Measurements from ENCODE around the gene TRPM8.
A peak's percentile ranks its signal among the peaks of the same experiment; 100 is the strongest.

The TRPM8 gene

DNA sequence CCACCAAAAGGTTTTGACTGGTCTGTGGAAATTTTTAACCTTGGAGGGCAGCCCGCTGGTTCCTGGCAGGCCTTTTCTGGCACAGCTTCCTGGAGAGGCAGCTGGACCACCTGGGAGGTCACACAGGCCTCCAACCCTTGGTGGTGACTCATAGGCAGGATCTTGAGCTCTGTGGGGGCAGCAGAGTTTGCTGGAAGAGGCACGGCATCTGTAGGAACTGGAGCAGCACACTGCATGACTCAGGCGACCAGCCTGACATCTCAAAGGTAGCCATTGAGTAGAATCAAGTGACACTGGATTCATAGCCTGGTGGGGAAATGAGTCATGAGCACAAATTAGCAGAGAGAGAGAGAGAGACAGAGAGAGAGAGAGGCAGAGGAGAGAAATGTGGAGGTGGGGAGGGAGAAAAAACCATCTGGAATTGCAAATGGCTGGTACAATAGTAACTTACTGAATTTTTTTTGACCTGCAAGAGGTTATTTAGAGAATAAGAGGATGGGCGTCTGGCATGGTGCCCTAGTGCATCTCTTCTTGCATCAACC, 57.4 kb downstream of the TRPM8 start:
- no peaks in the 10 kb centered on the region for H3K27me3 Mint-ChIP-seq
- H3K9me3 Mint-ChIP-seq, result no peaks in the 10 kb centered on the region
- H3K4me3 Mint-ChIP-seq, result no peak overlapping the region
- no peak overlapping the region for H3K27ac Mint-ChIP-seq
- ATAC-seq (peak; percentile 81), DNase-seq (peak; percentile 13)
- H3K4me1 Mint-ChIP-seq, result peaks cover 19% of the 10 kb centered on the region
- no peaks in the 10 kb centered on the region for H3K36me3 Mint-ChIP-seq (ENCODE audit: low read depth)

GRCh38 chr2:233976087-233976486, 58.9 kb downstream of the TRPM8 start:
- DNase-seq, result no peak
- ATAC-seq, result no peak
- no peak overlapping the region for H3K4me3 Mint-ChIP-seq
- no peaks in the 10 kb centered on the region for H3K36me3 Mint-ChIP-seq (ENCODE audit: low read depth)
- H3K27ac Mint-ChIP-seq, result no peak overlapping the region
- peaks cover 26% of the 10 kb centered on the region for H3K4me1 Mint-ChIP-seq
- H3K27me3 Mint-ChIP-seq, result peaks cover 2% of the 10 kb centered on the region
- H3K9me3 Mint-ChIP-seq, result no peaks in the 10 kb centered on the region

DNA sequence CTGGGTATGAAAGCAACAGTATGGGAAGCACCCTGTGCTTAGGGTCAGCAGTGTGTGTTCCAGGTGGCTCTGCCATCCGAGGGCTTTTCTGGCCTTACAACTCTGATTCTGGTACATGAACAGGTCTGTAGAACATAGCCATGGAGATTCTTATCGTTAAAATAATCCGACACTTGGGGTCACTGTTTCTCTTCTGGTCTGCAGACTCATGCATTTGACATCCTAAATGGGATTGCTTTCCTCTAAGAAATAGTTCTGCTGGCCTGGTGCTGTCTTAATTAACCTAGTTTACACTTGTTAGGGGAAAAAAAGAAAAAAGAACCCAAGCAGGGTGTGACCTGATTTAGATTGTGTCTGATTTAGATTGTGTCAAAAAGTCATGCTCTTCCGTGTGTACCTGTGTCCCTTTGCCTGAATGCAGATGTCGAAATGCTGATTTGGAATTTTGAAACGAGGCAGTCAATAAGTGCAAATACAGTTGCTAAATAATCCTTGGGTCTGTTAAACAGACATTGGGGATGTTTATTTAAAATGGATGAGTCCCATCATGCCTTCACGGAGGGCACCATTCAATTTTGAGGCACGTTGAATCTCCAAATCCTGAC, 59.6 kb downstream of the TRPM8 start:
- no peak for ATAC-seq
- no peak overlapping the region for H3K4me3 Mint-ChIP-seq

DNA sequence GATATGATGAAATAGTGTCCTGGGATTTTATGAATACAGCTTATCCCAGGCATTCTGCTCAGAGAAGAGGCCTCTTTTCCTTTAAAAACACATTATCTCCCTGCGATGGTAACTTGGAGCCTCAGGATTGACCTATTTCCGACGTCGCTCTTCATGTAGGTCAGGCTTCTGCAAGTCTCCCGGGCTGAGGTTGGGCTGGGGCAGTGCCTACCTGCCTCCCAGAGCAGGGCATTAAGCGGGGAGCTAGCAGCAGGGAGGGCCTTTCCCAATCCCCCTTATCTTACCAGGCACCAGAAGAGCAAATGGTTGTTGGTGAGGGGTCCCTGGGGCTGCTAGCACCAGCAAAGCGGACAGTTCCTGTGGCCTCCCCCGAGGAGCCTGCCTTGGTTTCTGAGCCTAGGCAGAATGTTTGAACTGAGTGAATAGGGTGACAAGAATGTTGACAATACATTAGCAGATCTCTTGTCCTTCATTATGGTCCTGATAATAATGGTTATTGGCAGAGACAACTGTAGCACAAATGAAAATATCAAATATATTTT, 60.2 kb downstream of the TRPM8 start:
- DNase-seq (no peak), ATAC-seq (no peak)
- Mint-ChIP-seq H3K27me3 (peaks cover 2% of the 10 kb centered on the region), H3K27ac (no peak overlapping the region), H3K4me1 (peaks cover 32% of the 10 kb centered on the region), H3K4me3 (no peak overlapping the region), H3K36me3 (ENCODE audit: low read depth) (no peaks in the 10 kb centered on the region), H3K9me3 (no peaks in the 10 kb centered on the region)

More for the DNA sequence above, 59.6 kb downstream of the TRPM8 start:
- H3K4me1 Mint-ChIP-seq, result peaks cover 32% of the 10 kb centered on the region
- no peak overlapping the region for H3K27ac Mint-ChIP-seq
- DNase-seq, result no peak
- peaks cover 2% of the 10 kb centered on the region for H3K27me3 Mint-ChIP-seq
- H3K9me3 Mint-ChIP-seq, result no peaks in the 10 kb centered on the region
- no peaks in the 10 kb centered on the region for H3K36me3 Mint-ChIP-seq (ENCODE audit: low read depth)

DNA sequence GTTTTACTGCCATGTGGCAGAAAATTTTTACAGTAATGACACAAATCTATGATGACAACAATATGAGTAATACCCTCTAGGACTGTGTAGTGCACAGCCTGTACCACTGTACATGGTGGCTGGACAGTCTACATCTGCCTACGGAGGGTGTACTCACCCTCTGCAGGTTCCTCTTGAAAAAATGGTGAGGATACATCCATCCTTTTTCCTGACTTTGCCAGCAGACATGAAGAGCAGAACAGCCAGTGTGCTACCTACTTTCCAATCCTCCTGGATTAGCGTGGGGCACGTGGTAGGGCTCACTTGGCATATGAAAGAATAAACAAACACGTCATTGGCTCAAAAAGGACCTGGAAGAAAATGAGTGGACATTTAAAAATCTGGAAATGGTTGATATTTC, 62.6 kb downstream of the TRPM8 start:
- DNase-seq (no peak), ATAC-seq (peak; percentile 45)
- H3K4me3 Mint-ChIP-seq, result no peak overlapping the region
- H3K4me1 Mint-ChIP-seq, result peaks cover 29% of the 10 kb centered on the region
- no peaks in the 10 kb centered on the region for H3K9me3 Mint-ChIP-seq
- H3K27ac Mint-ChIP-seq, result no peak overlapping the region
- no peaks in the 10 kb centered on the region for H3K36me3 Mint-ChIP-seq (ENCODE audit: low read depth)
- H3K27me3 Mint-ChIP-seq, result peaks cover 2% of the 10 kb centered on the region

GRCh38 chr2:233980955-233981561, 63.9 kb downstream of the TRPM8 start:
- peaks cover 25% of the 10 kb centered on the region for H3K4me1 Mint-ChIP-seq
- H3K9me3 Mint-ChIP-seq, result peaks cover 4% of the 10 kb centered on the region
- ATAC-seq, result peak; percentile 44
- no peaks in the 10 kb centered on the region for H3K36me3 Mint-ChIP-seq (ENCODE audit: low read depth)
- DNase-seq, result no peak
- peaks cover 2% of the 10 kb centered on the region for H3K27me3 Mint-ChIP-seq
- no peak overlapping the region for H3K27ac Mint-ChIP-seq
- H3K4me3 Mint-ChIP-seq, result no peak overlapping the region

- H3K27me3 Mint-ChIP-seq, result peaks cover 2% of the 10 kb centered on the region
- peaks cover 23% of the 10 kb centered on the region for H3K4me1 Mint-ChIP-seq
- no peak for ATAC-seq
These were observed 64.6 kb downstream of the TRPM8 start for GRCh38 chr2:233981574-233982420.

DNA sequence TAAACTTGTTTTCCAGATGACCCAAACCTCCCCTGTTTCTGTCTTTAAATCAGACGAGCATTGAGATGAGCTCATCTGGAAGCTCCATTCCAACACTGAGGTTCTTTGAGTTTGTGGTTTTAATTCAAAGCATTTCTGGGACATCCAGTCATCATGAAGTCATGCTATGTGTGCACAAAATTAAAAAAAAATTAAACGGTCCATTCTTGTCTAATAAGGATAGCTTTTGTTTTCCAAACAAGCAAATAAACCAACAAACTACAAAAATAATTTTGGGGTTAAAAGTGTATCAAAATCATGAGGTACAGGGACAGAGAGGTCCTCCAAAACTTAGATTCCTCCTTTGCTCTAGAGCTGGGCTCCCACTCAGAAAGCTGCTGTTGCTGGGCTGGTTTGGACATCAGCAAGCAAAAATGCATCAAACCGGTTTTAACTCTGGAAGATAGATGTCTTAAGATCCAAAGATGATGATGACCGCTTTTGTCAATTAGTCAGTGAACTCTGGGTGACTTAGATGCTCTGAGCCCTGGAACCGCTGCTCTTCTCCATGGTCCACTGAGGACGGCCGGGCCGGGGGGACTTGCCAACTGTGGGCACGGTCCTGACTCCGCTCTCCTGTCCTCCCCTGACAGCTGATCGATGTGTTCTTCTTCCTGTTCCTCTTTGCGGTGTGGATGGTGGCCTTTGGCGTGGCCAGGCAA, 65.4 kb downstream of the TRPM8 start:
- Mint-ChIP-seq H3K27ac (no peak overlapping the region), H3K27me3 (peaks cover 2% of the 10 kb centered on the region), H3K4me1 (peaks cover 22% of the 10 kb centered on the region), H3K4me3 (no peak overlapping the region), H3K36me3 (ENCODE audit: low read depth) (no peaks in the 10 kb centered on the region), H3K9me3 (peaks cover 8% of the 10 kb centered on the region)
- no peak for DNase-seq
- ATAC-seq, result no peak

More at GRCh38 chr2:233981574-233982420, 64.6 kb downstream of the TRPM8 start:
- no peaks in the 10 kb centered on the region for H3K36me3 Mint-ChIP-seq (ENCODE audit: low read depth)
- no peak overlapping the region for H3K4me3 Mint-ChIP-seq
- H3K27ac Mint-ChIP-seq, result no peak overlapping the region
- H3K9me3 Mint-ChIP-seq, result peaks cover 6% of the 10 kb centered on the region
- no peak for DNase-seq

GRCh38 chr2:233983445-233983844, 66.3 kb downstream of the TRPM8 start:
- Mint-ChIP-seq H3K27ac (no peak overlapping the region), H3K9me3 (peaks cover 16% of the 10 kb centered on the region), H3K27me3 (peaks cover 2% of the 10 kb centered on the region), H3K4me1 (peaks cover 18% of the 10 kb centered on the region), H3K36me3 (ENCODE audit: low read depth) (peaks cover 6% of the 10 kb centered on the region), H3K4me3 (no peak overlapping the region)
- ATAC-seq (no peak), DNase-seq (no peak)

- DNase-seq, result no peak
- H3K36me3 Mint-ChIP-seq (ENCODE audit: low read depth), result peaks cover 7% of the 10 kb centered on the region
- H3K9me3 Mint-ChIP-seq, result peaks cover 23% of the 10 kb centered on the region
- ATAC-seq, result no peak
- peaks cover 39% of the 10 kb centered on the region for H3K4me1 Mint-ChIP-seq
- H3K4me3 Mint-ChIP-seq, result no peak overlapping the region
- H3K27me3 Mint-ChIP-seq, result no peaks in the 10 kb centered on the region
- no peak overlapping the region for H3K27ac Mint-ChIP-seq
These were observed 71.4 kb downstream of the TRPM8 start for GRCh38 chr2:233988581-233988980.

- Mint-ChIP-seq H3K4me3 (no peak overlapping the region), H3K4me1 (peaks cover 39% of the 10 kb centered on the region), H3K27ac (peak overlapping the region; percentile 39), H3K36me3 (ENCODE audit: low read depth) (peaks cover 7% of the 10 kb centered on the region), H3K9me3 (peaks cover 23% of the 10 kb centered on the region), H3K27me3 (no peaks in the 10 kb centered on the region)
- DNase-seq (no peak), ATAC-seq (no peak)
These were observed 72.2 kb downstream of the TRPM8 start for GRCh38 chr2:233989221-233989858.

- H3K4me3 Mint-ChIP-seq, result peak overlapping the region; percentile 34
- DNase-seq (peak; percentile 52), ATAC-seq (peak; percentile 94)
- H3K9me3 Mint-ChIP-seq, result peaks cover 20% of the 10 kb centered on the region
- H3K27ac Mint-ChIP-seq, result peak overlapping the region; percentile 39
- H3K4me1 Mint-ChIP-seq, result peaks cover 39% of the 10 kb centered on the region
- peaks cover 7% of the 10 kb centered on the region for H3K36me3 Mint-ChIP-seq (ENCODE audit: low read depth)
- H3K27me3 Mint-ChIP-seq, result no peaks in the 10 kb centered on the region
These were observed 73.2 kb downstream of the TRPM8 start for GRCh38 chr2:233990261-233990798.

- Mint-ChIP-seq H3K27me3 (no peaks in the 10 kb centered on the region), H3K27ac (no peak overlapping the region), H3K36me3 (ENCODE audit: low read depth) (peaks cover 7% of the 10 kb centered on the region), H3K4me3 (no peak overlapping the region), H3K4me1 (peaks cover 44% of the 10 kb centered on the region), H3K9me3 (peaks cover 20% of the 10 kb centered on the region)
- DNase-seq (no peak), ATAC-seq (no peak)
These were observed 74.0 kb downstream of the TRPM8 start for GRCh38 chr2:233991196-233991595.

Measured in activated naive CD8-positive, alpha-beta T cell treated with anti-CD3 and anti-CD28 coated beads, Interleukin-2, amount 50 U/mL, for 24 hours (primary cell).